Activated T-helper 17 cell treated with anti-CD3 and anti-CD28 coated beads, Interleukin-2, amount 50 U/mL, for 72 hours (primary cell): Measurements from ENCODE around the gene TRIM8. TPM values are rescaled to one million over a fixed set of nuclear protein-coding genes. Genes with fewer than 3 reads are reported as not detected.
A peak's percentile ranks its signal among the peaks of the same experiment; 100 is the strongest.
"Not testable (repeated sequence)": the region's sequence is repeated elsewhere in the genome, so short reads cannot be mapped to it uniquely, and the experiment has no call there.

Experiments
- ATAC-seq: fragments of 150-1000 bp; cut with Tn5 transposase; replicated peaks from 2 replicates; pipeline ENCODE4 v1.10.0; 2021; ENCODE audit warnings: mild to moderate bottlenecking, moderate library complexity
- H3K27ac Mint-ChIP-seq: one replicate; pipeline ENCODE4 v1.8.0; 2022; ENCODE audit warnings: mixed read lengths
- H3K27me3 Mint-ChIP-seq: one replicate; pipeline ENCODE4 v1.8.0; 2022; ENCODE audit warnings: mixed read lengths
- H3K36me3 Mint-ChIP-seq: one replicate; pipeline ENCODE4 v1.8.0; 2022; ENCODE audit warnings: low read depth, mild to moderate bottlenecking, mixed read lengths
- H3K4me1 Mint-ChIP-seq: one replicate; pipeline ENCODE4 v1.8.0; 2022; ENCODE audit warnings: mixed read lengths
- H3K4me3 Mint-ChIP-seq: one replicate; pipeline ENCODE4 v1.8.0; 2022; ENCODE audit warnings: mild to moderate bottlenecking, mixed read lengths
- H3K9me3 Mint-ChIP-seq: one replicate; pipeline ENCODE4 v1.8.0; 2022; ENCODE audit warnings: mixed read lengths
- total RNA-seq, 2 donors: library from RNA; stranded (reverse); gene quantifications; one replicate each; pipeline ENCODE4 v1.2.3, GENCODE V29; 2022

The TRIM8 gene
- total RNA-seq, 2 donors from 2014 or later, result 60.0 to 73.9 TPM

- no peaks in the 10 kb centered on the region for H3K4me1 Mint-ChIP-seq
- no peaks in the 10 kb centered on the region for H3K9me3 Mint-ChIP-seq
- no peak overlapping the region for H3K27ac Mint-ChIP-seq
- no peak overlapping the region for H3K4me3 Mint-ChIP-seq
- no peaks in the 10 kb centered on the region for H3K27me3 Mint-ChIP-seq
- no peak for ATAC-seq
- H3K36me3 Mint-ChIP-seq, result peaks cover 42% of the 10 kb centered on the region
These were observed 47.2 kb downstream of the TRIM8 start for GRCh38 chr10:102691285-102692066.

GRCh38 chr10:102695401-102695800 is 51.1 kb downstream of the TRIM8 start:
- not testable (repeated sequence) for H3K27me3 Mint-ChIP-seq, H3K27ac Mint-ChIP-seq, H3K9me3 Mint-ChIP-seq, H3K4me3 Mint-ChIP-seq, ATAC-seq, H3K4me1 Mint-ChIP-seq
- H3K36me3 Mint-ChIP-seq, result peaks cover 69% of the 10 kb centered on the region

GRCh38 chr10:102696736-102697135 is 52.5 kb downstream of the TRIM8 start:
- H3K27ac Mint-ChIP-seq, result no peak overlapping the region
- H3K4me3 Mint-ChIP-seq, result no peak overlapping the region
- H3K27me3 Mint-ChIP-seq, result no peaks in the 10 kb centered on the region
- no peak for ATAC-seq
- H3K9me3 Mint-ChIP-seq, result no peaks in the 10 kb centered on the region
- peaks cover 4% of the 10 kb centered on the region for H3K4me1 Mint-ChIP-seq
- peaks cover 81% of the 10 kb centered on the region for H3K36me3 Mint-ChIP-seq

GRCh38 chr10:102698894-102699293 is 54.6 kb downstream of the TRIM8 start:
- Mint-ChIP-seq H3K4me1 (peaks cover 4% of the 10 kb centered on the region), H3K4me3 (no peak overlapping the region), H3K27me3 (no peaks in the 10 kb centered on the region), H3K27ac (no peak overlapping the region), H3K36me3 (peaks cover 84% of the 10 kb centered on the region), H3K9me3 (no peaks in the 10 kb centered on the region)
- ATAC-seq, result no peak

- H3K4me1 Mint-ChIP-seq, result peaks cover 9% of the 10 kb centered on the region
- peaks cover 73% of the 10 kb centered on the region for H3K36me3 Mint-ChIP-seq
- ATAC-seq, result no peak
- H3K27me3 Mint-ChIP-seq, result no peaks in the 10 kb centered on the region
- no peak overlapping the region for H3K4me3 Mint-ChIP-seq
- H3K9me3 Mint-ChIP-seq, result no peaks in the 10 kb centered on the region
- no peak overlapping the region for H3K27ac Mint-ChIP-seq
These were observed 57.0 kb downstream of the TRIM8 start for GRCh38 chr10:102701272-102701671.

GRCh38 chr10:102701796-102702195 is 57.5 kb downstream of the TRIM8 start:
- Mint-ChIP-seq H3K36me3 (peaks cover 68% of the 10 kb centered on the region), H3K27me3 (no peaks in the 10 kb centered on the region), H3K27ac (no peak overlapping the region), H3K4me3 (no peak overlapping the region), H3K4me1 (peaks cover 9% of the 10 kb centered on the region), H3K9me3 (no peaks in the 10 kb centered on the region)
- ATAC-seq, result no peak

GRCh38 chr10:102702742-102703141 is 58.5 kb downstream of the TRIM8 start:
- H3K4me1 Mint-ChIP-seq, result peaks cover 11% of the 10 kb centered on the region
- H3K4me3 Mint-ChIP-seq, result no peak overlapping the region
- peaks cover 60% of the 10 kb centered on the region for H3K36me3 Mint-ChIP-seq
- H3K9me3 Mint-ChIP-seq, result no peaks in the 10 kb centered on the region
- no peak overlapping the region for H3K27ac Mint-ChIP-seq
- H3K27me3 Mint-ChIP-seq, result no peaks in the 10 kb centered on the region
- peak; percentile 59 for ATAC-seq

- peak overlapping the region; percentile 30 for H3K4me3 Mint-ChIP-seq
- H3K9me3 Mint-ChIP-seq, result no peaks in the 10 kb centered on the region
- H3K4me1 Mint-ChIP-seq, result peaks cover 13% of the 10 kb centered on the region
- H3K36me3 Mint-ChIP-seq, result peaks cover 38% of the 10 kb centered on the region
- ATAC-seq, result peak; percentile 86
- H3K27ac Mint-ChIP-seq, result peak overlapping the region; percentile 26
- H3K27me3 Mint-ChIP-seq, result no peaks in the 10 kb centered on the region
These were observed 60.6 kb downstream of the TRIM8 start for GRCh38 chr10:102704915-102705314.

GRCh38 chr10:102705531-102705930 is 61.3 kb downstream of the TRIM8 start:
- H3K9me3 Mint-ChIP-seq, result no peaks in the 10 kb centered on the region
- H3K36me3 Mint-ChIP-seq, result peaks cover 36% of the 10 kb centered on the region
- ATAC-seq, result no peak
- H3K4me3 Mint-ChIP-seq, result peak overlapping the region; percentile 30
- peaks cover 19% of the 10 kb centered on the region for H3K4me1 Mint-ChIP-seq
- no peaks in the 10 kb centered on the region for H3K27me3 Mint-ChIP-seq
- peak overlapping the region; percentile 26 for H3K27ac Mint-ChIP-seq

Other genes with a start within 250 kb of the TRIM8 start
- gene NFKB2, start 248.8 kb upstream of the TRIM8 start, total RNA-seq, result 100 to 1,000 TPM; 192 to 372 TPM
- gene PSD, start 225.7 kb upstream of the TRIM8 start, total RNA-seq, result 1 to 10 TPM; 3.0 to 8.0 TPM
- 10 to 100 TPM; 12.6 to 15.4 TPM for gene FBXL15, start 223.6 kb upstream of the TRIM8 start, total RNA-seq
- gene CUEDC2, start 211.9 kb upstream of the TRIM8 start, total RNA-seq, result 10 to 100 TPM; 53.3 to 58.5 TPM
- under 1 TPM; 0.29 to 0.39 TPM for gene C10orf95, start 192.9 kb upstream of the TRIM8 start, total RNA-seq
- 10 to 100 TPM; 43.0 to 74.4 TPM for gene ACTR1A, start 141.8 kb upstream of the TRIM8 start, total RNA-seq
- gene SUFU, start 140.5 kb upstream of the TRIM8 start, total RNA-seq, result 10 to 100 TPM; 11.1 to 16.2 TPM
- 10 to 100 TPM; 14.3 to 14.7 TPM for gene ARL3, start 69.9 kb downstream of the TRIM8 start, total RNA-seq
- gene SFXN2, start 70.2 kb downstream of the TRIM8 start, total RNA-seq, result 10 to 100 TPM; 18.0 to 28.0 TPM
- gene WBP1L, start 99.5 kb downstream of the TRIM8 start, total RNA-seq, result 10 to 100 TPM; 18.4 to 24.8 TPM
- gene CYP17A1, start 192.9 kb downstream of the TRIM8 start, total RNA-seq, result not detected
- 10 to 100 TPM; 10.2 to 11.5 TPM for gene BORCS7, start 209.8 kb downstream of the TRIM8 start, total RNA-seq
- gene AS3MT, start 225.0 kb downstream of the TRIM8 start, total RNA-seq, result 1 to 10 TPM in 1 of 2 donors, not detected in 1; 1.6 TPM